Smooth muscle cell (in vitro differentiated cells): ENCODE results near the gene SUMO3. TPM values are rescaled to one million over a fixed set of nuclear protein-coding genes. Genes with fewer than 3 reads are reported as not detected.
A peak's percentile ranks its signal among the peaks of the same experiment; 100 is the strongest.

ENCODE experiments used
- DNase-seq: peaks from one replicate; lab custom pipeline; 2025; ENCODE audit not compliant: unreplicated experiment; lab: John Stamatoyannopoulos, UW
- H2AFZ ChIP-seq: fragments of 200-600 bp; sonication (generic); 2 replicates; pipeline ENCODE4 v1.6.0; 2016; ENCODE audit warnings: antibody characterized with exemption, low read depth, mild to moderate bottlenecking
- H3F3A ChIP-seq: fragments of 200-600 bp; sonication (generic); 2 replicates; pipeline ENCODE4 v1.6.0; 2017; ENCODE audit warnings: antibody characterized with exemption, low read depth
- H3K27ac ChIP-seq: fragments of 200-600 bp; sonication (generic); 2 replicates; pipeline ENCODE4 v1.5.1; 2016; ENCODE audit warnings: low read depth, mild to moderate bottlenecking
- H3K27me3 ChIP-seq: fragments of 200-600 bp; sonication (generic); 2 replicates; pipeline ENCODE4 v1.6.1; 2016; ENCODE audit warnings: low read depth, mild to moderate bottlenecking
- H3K36me3 ChIP-seq: fragments of 200-600 bp; sonication (generic); 2 replicates; pipeline ENCODE4 v1.5.1; 2016; ENCODE audit warnings: low read depth
- H3K4me1 ChIP-seq: fragments of 200-600 bp; sonication (generic); 2 replicates; pipeline ENCODE4 v1.5.1; 2016; ENCODE audit warnings: low read depth
- H3K4me2 ChIP-seq: fragments of 200-600 bp; sonication (generic); 2 replicates; pipeline ENCODE4 v1.6.0; 2016; ENCODE audit warnings: mild to moderate bottlenecking
- H3K4me3 ChIP-seq: fragments of 200-600 bp; sonication (generic); 2 replicates; pipeline ENCODE4 v1.5.1; 2016; ENCODE audit warnings: mild to moderate bottlenecking
- H3K79me2 ChIP-seq: fragments of 200-600 bp; sonication (generic); 2 replicates; pipeline ENCODE4 v1.6.0; 2016; ENCODE audit warnings: low read depth, mild to moderate bottlenecking
- H3K9ac ChIP-seq: fragments of 200-600 bp; sonication (generic); 2 replicates; pipeline ENCODE4 v1.6.0; 2016; ENCODE audit warnings: low read depth
- H3K9me3 ChIP-seq: fragments of 200-600 bp; sonication (generic); replicated peaks from 2 replicates; pipeline ENCODE4 v1.5.1; 2016; ENCODE audit warnings: low read depth
- H4K20me1 ChIP-seq: fragments of 200-600 bp; sonication (generic); 2 replicates; pipeline ENCODE4 v1.6.0; 2016; ENCODE audit warnings: low read depth
- WGBS: methylation state at CpG from one replicate; pipeline ENCODE4 v1.1.7; 2016; ENCODE audit warnings: low lambda C conversion rate; 5-methylcytosine and 5-hydroxymethylcytosine counted together
- polyA plus RNA-seq: library from polyadenylated mRNA; unstranded; fragments of >200 nt; fragmentation: Nextera tagmentation; extraction: Ambion mirVana; gene quantifications from 2 replicates; pipeline ENCODE4 v1.2.1, GENCODE V29; 2016
- total RNA-seq: library from RNA; depleted of rRNA; stranded (reverse); fragments of >200 nt; gene quantifications from 2 replicates; pipeline ENCODE4 v1.2.3, GENCODE V29; 2014
- TF ChIP-seq, protein P1 (sequence below): fragments of 200-600 bp; sonication (generic); IDR thresholded peaks from 2 replicates; pipeline ENCODE4 v1.5.1; 2017; ENCODE audit warnings: borderline replicate concordance, mild to moderate bottlenecking, antibody characterized with exemption; ENCODE audit not compliant: insufficient read depth, poor library complexity, severe bottlenecking

The SUMO3 gene
- total and polyA plus RNA-seq, 2 experiments from 2014 or later, result 87.9 to 124 TPM

DNA sequence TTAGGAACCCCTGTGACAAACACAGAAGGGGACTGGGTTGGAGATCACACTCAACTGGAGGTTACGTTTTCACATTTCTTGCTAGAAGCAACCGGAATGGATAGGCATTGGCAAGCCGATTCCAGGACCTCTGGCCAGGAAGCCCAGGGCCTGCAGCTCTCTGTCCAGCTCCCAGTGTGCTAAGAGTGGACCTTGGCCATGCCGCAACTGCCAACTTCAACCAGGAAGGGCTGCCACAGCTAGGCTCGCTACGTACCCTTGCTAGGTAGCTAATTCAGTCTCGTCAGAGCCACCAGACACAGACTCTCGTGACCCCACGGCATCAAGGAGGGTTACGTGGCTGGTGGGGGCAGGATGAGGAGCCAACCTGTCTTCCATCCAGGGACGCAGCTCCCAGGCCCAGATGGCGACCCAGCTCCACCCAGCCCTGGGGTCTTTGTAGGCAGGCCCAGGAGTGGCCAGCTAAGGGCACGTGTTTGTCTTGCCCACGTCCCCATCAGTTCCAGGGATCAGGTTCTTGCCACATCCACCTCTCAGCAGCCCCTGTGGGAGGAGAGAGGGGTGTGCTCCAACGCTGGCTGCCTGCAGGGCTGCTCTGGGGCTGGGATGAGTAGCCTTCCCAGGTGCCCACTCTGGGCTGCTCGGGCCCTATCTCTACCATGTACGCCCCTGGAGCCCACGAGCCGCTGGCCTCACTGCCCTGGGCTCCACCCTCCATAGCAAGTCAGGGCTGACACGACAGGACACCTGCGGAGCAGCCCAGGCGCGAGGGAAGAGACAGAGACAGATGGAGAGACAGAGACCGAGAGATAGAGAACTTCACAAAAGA is 55.4 kb downstream of the SUMO3 start:
- Histone ChIP-seq H3K4me2 (no peak overlapping the region), H3K79me2 (no peaks in the 10 kb centered on the region), H3F3A (no peaks in the 10 kb centered on the region), H2AFZ (no peak overlapping the region), H3K27me3 (no peaks in the 10 kb centered on the region), H3K9ac (no peak overlapping the region), H3K27ac (no peak overlapping the region), H3K36me3 (no peaks in the 10 kb centered on the region), H4K20me1 (no peaks in the 10 kb centered on the region), H3K4me3 (no peak overlapping the region), H3K4me1 (no peaks in the 10 kb centered on the region), H3K9me3 (no peaks in the 10 kb centered on the region)
- TF ChIP-seq, protein P1, sequence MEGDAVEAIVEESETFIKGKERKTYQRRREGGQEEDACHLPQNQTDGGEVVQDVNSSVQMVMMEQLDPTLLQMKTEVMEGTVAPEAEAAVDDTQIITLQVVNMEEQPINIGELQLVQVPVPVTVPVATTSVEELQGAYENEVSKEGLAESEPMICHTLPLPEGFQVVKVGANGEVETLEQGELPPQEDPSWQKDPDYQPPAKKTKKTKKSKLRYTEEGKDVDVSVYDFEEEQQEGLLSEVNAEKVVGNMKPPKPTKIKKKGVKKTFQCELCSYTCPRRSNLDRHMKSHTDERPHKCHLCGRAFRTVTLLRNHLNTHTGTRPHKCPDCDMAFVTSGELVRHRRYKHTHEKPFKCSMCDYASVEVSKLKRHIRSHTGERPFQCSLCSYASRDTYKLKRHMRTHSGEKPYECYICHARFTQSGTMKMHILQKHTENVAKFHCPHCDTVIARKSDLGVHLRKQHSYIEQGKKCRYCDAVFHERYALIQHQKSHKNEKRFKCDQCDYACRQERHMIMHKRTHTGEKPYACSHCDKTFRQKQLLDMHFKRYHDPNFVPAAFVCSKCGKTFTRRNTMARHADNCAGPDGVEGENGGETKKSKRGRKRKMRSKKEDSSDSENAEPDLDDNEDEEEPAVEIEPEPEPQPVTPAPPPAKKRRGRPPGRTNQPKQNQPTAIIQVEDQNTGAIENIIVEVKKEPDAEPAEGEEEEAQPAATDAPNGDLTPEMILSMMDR, result no peak
- WGBS, result 91% methylated on average over 24 of the region's 24 CpGs
- DNase-seq, result no peak

DNA sequence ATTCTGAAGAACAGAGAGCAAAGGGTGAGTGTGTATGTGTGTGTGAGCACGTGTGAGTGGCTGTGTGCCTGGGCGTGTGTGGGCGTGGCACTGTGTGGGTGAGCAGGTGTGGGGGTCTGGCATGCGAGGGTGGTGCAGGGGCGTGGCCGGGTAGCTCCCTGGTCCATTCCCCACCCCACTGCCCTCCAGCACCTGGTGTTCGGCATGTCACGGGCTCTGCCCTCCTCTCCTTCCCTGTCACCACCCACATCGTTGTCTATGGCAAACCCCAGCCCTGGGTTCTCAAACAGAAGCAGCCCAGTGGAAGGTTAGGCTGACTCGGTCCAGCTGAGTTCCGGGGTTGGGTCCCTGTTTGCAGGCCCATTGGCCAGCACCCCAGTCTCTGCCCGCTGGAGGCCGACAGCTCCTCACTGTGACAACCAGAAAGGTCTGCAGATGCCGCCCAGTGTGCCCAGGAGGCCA is 56.1 kb downstream of the SUMO3 start:
- H3K4me3 ChIP-seq, result no peak overlapping the region
- H3K27me3 ChIP-seq, result no peaks in the 10 kb centered on the region
- H2AFZ ChIP-seq, result no peak overlapping the region
- 90% methylated on average over 11 of the region's 14 CpGs for WGBS
- H3K27ac ChIP-seq, result no peak overlapping the region
- H3K4me2 ChIP-seq, result no peak overlapping the region
- H3K4me1 ChIP-seq, result no peaks in the 10 kb centered on the region
- no peaks in the 10 kb centered on the region for H3K9me3 ChIP-seq
- DNase-seq, result no peak
- no peaks in the 10 kb centered on the region for H3K36me3 ChIP-seq
- H4K20me1 ChIP-seq, result no peaks in the 10 kb centered on the region
- H3F3A ChIP-seq, result no peaks in the 10 kb centered on the region
- no peak overlapping the region for H3K9ac ChIP-seq
- TF ChIP-seq, protein P1, result no peak
- H3K79me2 ChIP-seq, result no peaks in the 10 kb centered on the region

DNA sequence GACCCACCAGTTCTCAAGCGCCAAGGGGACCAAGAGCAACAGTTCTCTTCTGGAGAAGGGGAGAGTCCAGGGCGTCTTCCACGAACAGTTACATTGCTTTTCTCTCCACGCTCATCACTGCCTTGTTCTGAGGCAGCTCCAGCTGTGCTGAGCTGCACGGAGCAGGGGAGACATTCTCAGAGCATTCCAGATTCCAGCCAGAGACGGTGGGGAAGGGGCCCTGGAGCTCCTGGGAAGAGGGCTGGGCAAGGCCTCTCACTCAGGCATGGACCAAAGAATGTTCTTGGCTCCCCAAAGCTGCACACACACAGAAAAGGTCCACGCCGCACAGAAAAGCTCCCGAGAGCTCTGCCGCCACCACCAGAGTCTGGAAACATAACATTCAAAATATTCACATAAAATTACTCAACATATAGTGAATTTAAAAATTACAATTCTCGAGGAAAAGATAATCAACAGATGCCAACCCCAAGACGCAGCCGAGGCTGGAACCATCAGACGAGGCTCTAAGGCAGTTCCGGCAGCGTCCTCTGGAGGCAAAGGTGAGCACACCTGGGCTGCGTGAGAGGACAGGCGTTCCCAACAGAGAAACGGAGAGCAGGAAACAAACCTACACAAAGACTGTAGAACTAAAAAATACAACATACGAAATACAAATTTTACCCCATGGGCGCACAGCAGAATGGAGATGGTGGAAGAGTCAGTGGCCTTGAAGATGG is 56.7 kb downstream of the SUMO3 start:
- TF ChIP-seq, protein P1, result peak; percentile 21
- Histone ChIP-seq H2AFZ (no peak overlapping the region), H3K4me1 (no peaks in the 10 kb centered on the region), H3K27me3 (no peaks in the 10 kb centered on the region), H3K4me2 (no peak overlapping the region), H4K20me1 (no peaks in the 10 kb centered on the region), H3K79me2 (no peaks in the 10 kb centered on the region), H3K36me3 (no peaks in the 10 kb centered on the region), H3K4me3 (no peak overlapping the region), H3K27ac (no peak overlapping the region), H3F3A (no peaks in the 10 kb centered on the region), H3K9ac (no peak overlapping the region), H3K9me3 (no peaks in the 10 kb centered on the region)
- whole genome bisulfite sequencing, result 71% methylated on average over 21 of the region's 21 CpGs
- DNase-seq, result no peak
